Fibroblast of mammary gland (primary cell): ENCODE data around the gene GPR42.

Experiments
- DNase-seq: peaks from one replicate; pipeline ENCODE4 v3.0.0-alpha.2; 2010; ENCODE audit warnings: low read depth
- H3K4me3 ChIP-seq: 2 replicates; pipeline ENCODE4 v1.5.1; 2011; ENCODE audit warnings: low read depth, mild to moderate bottlenecking, low read length, moderate library complexity; ENCODE audit not compliant: control insufficient read depth
- CTCF ChIP-seq: conservative IDR thresholded peaks from 2 replicates; pipeline ENCODE4 v1.5.1; 2011; ENCODE audit warnings: low read depth, low read length, inconsistent platforms; ENCODE audit not compliant: control insufficient read depth, insufficient read depth

GPR42 gene

GRCh38 chr19:35383536-35383935, 12.7 kb downstream of the GPR42 start:
- H3K4me3 ChIP-seq, result no peak overlapping the region
- no peak for DNase-seq
- no peak for TF ChIP-seq CTCF

GRCh38 chr19:35388277-35389054, 17.6 kb downstream of the GPR42 start:
- H3K4me3 ChIP-seq, result no peak overlapping the region
- no peak for TF ChIP-seq CTCF
- DNase-seq, result no peak

GRCh38 chr19:35389192-35389861, 18.5 kb downstream of the GPR42 start:
- no peak for TF ChIP-seq CTCF

GRCh38 chr19:35392742-35393715, 22.2 kb downstream of the GPR42 start:
- no peak for TF ChIP-seq CTCF
- no peak for DNase-seq
- no peak overlapping the region for H3K4me3 ChIP-seq

More at GRCh38 chr19:35389192-35389861, 18.5 kb downstream of the GPR42 start:
- H3K4me3 ChIP-seq, result no peak overlapping the region
- no peak for DNase-seq

GRCh38 chr19:35395382-35396199, 24.7 kb downstream of the GPR42 start:
- no peak for DNase-seq
- no peak overlapping the region for H3K4me3 ChIP-seq
- no peak for TF ChIP-seq CTCF
